HG03354 (cell line): ENCODE measurements around the gene GRB10.
"Not testable (repeated sequence)": the region's sequence is repeated elsewhere in the genome, so short reads cannot be mapped to it uniquely, and the experiment has no call there.

Source experiments
- ATAC-seq: cut with Tn5 transposase; IDR thresholded peaks from one replicate; pipeline ENCODE4 v1.9.1; 2021; ENCODE audit warnings: mild to moderate bottlenecking; ENCODE audit not compliant: unreplicated experiment, poor library complexity, severe bottlenecking

The GRB10 gene

DNA sequence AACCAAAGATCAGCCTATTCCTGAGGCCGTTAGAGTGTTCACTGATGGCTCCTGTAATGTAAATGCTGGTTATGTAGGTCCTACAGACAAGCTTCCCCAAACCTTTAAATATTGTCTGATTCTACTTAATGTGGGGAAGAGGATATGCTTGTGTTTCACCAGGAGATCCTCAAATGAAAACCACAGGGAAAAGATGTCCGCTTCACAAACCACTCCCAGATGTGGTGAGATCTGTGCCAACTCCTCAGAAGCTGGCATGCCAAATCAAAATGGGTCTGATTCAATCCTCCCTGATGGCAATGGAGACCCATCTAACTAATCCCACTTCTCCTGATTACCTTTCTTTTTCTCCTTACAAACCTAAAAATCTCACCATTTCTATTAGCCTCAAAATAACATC is 202.0 kb downstream of the GRB10 start:
- ATAC-seq = not testable (repeated sequence)

DNA sequence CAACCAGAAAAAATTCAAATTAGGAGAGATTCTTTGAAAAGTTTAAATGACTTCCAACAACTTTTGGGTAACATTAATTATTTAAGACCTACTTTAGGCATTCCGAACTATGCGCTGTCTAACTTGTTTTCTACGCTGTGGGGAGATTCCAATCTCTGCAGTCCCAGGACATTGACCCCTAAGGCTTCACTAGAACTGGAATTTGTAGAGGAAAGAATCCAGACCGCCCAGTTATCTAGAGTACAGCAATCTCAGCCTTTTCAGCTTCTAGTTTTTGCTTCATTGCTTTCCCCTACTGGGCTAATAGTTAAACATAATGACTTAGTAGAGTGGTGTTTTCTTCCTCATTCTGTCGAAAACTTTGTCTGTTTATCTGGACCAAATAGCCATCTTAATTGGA is 202.6 kb downstream of the GRB10 start:
- ATAC-seq = no peak

GRCh38 chr7:50578105-50578504 is 204.6 kb downstream of the GRB10 start:
- ATAC-seq = not testable (repeated sequence)

DNA sequence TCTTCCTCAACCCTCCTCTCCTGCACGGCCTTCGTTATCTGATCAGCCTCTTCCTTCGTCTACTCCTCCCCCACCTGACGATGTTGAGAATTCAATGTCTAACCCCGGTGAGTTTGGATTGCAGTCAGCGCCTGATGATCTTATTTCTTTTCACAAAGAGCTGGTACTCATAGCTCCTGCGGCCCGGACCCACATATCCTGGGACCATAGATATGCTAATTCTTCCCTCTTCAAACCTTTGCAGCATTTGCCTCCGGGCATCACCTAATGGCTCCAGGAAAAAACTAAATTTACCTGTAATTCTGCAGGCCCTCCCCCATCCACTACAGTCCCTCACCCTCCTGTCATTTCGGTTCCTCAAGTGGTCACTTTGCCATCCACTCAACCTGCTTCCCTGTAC is 205.1 kb downstream of the GRB10 start:
- no peak for ATAC-seq

DNA sequence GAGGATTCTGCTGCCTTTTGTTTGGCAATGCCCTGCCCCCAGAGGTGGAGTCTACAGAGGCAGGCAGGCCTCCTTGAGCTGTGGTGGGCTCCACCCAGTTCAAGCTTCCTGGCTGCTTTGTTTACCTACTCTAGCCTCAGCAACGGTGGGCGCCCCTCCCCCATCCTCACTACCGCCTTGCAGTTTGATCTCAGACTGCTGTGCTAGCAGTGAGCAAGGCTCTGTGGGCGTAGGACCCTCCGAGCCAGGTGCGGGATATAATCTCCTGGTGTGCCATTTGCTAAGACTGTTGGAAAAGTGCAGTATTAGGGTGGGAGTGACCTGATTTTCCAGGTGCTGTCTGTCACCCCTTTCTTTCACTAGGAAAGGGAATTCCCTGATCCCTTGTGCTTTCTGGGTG is 206.3 kb downstream of the GRB10 start:
- not testable (repeated sequence) for ATAC-seq

- ATAC-seq = no peak
Measured at GRCh38 chr7:50567715-50568261, 214.9 kb downstream of the GRB10 start.

GRCh38 chr7:50565977-50566376 is 216.7 kb downstream of the GRB10 start:
- no peak for ATAC-seq

DNA sequence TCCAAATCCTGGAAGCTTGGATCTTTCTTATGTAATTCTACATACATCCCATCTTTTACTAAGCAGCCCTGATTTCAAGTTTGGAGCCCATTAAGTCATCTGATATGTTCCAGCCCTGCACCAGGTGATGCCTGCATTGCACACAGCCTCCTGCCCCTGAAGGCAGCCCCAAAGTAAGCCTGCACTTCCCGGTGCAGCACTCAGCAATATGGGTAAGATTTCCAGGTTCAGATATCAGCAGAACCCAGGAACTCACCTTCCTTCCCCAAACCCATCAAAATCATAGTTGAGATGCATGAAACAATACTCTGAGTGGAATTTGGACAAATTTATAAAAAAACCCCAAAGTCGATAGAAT is 217.2 kb downstream of the GRB10 start:
- ATAC-seq = no peak

- ATAC-seq = no peak
Measured at GRCh38 chr7:50564640-50565558, 217.8 kb downstream of the GRB10 start, which contains the start of gene DDC. TSS of gene DDC (minus strand) at chr7:50565405. CDS start at chr7:50544085, 21,320 bp downstream.

DNA sequence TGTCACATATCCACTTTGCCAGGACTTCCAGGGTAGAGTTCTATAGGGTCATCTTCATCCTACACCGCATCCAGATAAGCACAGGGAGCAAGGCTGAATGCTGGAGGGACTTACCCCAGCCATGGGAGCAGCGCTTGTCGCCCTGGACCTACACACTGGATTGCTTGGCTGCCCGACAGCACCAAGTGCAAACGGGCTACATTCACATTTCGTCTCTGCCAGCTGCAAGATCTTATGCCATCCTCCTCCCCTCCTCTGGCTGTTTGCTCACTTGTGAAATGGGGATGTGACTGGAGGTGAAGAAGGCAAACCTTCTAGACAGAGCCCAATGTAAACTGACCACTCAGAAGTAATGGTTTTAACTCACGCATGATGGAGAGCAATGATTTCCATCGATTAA is 218.5 kb downstream of the GRB10 start:
- ATAC-seq = no peak

DNA sequence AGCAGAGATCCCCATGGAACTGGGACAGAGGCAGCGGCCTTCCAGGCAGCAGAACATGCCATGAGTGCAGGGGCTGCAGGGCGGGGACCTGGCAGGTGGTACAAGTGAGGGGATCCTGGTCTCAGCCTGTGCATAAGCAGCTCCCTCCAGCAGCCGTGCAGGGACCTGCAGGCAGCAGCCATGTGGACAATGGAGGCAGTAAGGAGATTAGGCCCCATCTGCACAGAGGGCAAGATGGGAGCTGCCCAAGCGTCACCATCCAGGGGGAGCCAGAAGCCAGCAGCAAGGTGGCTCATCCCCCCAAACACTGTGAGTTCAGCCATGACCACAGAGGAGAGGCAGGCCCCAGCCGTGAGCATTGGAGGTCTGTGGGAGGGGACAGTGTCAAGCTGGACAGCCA is 220.6 kb downstream of the GRB10 start:
- ATAC-seq = no peak

DNA sequence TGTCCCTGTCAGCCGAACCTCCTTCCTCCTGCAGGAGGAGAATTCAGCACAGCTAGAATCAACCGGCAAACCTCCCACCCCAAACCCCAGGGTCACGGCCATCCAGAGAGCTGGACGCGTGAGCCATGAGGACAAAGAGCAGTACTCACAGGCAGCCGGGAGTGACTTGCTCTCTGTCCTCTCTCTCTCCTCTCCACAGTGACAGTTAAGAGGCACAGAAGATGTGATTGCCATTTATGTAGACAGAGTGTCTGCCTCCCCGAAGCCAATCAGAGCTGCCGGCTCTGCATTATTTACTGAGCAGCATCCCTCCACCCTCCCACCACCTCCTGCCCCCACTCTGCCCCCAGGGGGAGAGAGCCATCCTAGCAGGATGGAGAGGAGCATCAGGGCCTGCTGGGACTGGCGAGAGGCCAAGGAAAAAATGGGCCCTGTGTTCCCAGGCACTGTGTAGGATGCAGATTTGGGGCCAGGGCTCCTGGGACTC is 221.8 kb downstream of the GRB10 start:
- ATAC-seq = no peak

GRCh38 chr7:50559881-50560280 is 222.8 kb downstream of the GRB10 start:
- no peak for ATAC-seq

DNA sequence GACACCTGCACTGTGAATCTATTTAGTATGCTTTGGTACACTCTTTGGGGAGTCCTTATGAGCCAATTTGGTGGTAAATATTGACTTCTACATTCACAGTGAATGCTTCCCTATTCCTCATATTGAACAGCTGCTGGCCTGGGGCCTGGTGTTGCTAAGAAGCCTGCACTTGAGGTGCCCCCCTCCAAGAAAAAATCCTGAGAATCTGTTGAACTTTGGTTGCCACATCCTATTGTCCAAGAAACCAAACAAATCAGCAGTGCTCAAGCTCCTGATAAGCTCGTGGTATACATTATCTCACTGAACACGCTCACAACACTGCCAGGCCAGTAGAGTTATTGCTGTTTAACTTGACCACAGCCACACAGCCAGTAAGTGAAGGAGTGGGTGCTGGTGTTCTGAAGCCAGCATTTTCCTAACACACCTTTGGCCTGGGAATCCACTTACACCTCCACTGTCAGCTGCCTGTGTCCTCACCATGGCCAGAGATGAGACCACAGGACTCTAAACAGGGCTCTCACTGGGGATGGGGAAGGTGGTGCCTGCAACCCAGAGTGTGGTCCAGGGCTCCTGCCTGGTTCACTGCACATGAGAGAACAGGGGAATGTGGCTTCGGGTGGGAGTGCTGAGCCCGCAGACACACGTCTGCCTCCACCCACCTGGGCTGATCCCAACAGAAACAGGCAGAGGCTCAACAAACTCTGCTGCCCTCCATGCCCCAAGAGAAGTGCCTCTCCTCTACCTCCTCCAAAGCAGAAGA is 224.2 kb downstream of the GRB10 start:
- ATAC-seq = no peak

DNA sequence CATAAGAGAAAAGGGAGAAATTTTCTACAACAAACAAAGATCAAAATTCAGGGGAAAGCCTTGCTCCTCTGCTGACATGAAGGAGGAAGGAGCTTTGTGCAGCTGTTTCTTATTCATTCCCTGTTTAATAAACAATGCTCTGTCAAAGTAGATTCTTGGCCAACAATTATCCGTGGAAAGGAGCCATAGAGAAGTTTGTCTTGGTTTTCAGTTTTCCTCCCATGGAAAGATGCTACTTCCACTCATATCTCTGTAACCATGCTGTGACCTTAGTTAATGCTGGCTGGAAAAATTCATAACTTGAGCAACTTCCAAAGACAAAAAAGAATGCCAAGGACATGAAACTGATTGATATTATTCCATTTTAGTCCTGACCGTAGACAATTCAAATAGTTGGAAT is 225.6 kb downstream of the GRB10 start:
- ATAC-seq = no peak

- no peak for ATAC-seq
Measured at GRCh38 chr7:50556247-50556991, 226.3 kb downstream of the GRB10 start.

DNA sequence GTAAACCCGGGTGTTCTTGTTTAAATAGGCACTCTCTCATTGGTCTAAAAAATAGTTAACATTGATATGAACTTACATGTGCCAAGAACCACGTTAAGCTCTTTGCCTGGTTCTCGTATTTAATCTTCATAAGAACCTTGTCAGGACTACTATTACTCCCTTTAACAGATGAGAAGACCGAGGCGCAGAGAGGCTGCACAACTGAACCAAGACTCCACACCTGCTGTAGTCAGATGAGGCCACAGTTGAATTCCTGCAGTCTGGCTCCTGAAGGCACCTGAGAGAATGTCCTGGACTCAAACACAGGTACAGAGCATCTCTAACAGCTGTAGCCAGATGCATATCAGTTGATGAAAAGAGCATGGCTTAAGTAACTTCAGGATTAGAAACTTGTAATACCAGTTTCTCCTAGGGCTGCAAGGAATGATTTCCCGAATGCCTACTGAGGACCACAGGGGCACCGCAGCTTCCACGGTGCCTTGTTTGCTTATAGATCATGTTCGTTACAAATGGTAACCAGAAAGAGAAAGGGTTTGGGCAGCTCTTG is 227.0 kb downstream of the GRB10 start:
- no peak for ATAC-seq

DNA sequence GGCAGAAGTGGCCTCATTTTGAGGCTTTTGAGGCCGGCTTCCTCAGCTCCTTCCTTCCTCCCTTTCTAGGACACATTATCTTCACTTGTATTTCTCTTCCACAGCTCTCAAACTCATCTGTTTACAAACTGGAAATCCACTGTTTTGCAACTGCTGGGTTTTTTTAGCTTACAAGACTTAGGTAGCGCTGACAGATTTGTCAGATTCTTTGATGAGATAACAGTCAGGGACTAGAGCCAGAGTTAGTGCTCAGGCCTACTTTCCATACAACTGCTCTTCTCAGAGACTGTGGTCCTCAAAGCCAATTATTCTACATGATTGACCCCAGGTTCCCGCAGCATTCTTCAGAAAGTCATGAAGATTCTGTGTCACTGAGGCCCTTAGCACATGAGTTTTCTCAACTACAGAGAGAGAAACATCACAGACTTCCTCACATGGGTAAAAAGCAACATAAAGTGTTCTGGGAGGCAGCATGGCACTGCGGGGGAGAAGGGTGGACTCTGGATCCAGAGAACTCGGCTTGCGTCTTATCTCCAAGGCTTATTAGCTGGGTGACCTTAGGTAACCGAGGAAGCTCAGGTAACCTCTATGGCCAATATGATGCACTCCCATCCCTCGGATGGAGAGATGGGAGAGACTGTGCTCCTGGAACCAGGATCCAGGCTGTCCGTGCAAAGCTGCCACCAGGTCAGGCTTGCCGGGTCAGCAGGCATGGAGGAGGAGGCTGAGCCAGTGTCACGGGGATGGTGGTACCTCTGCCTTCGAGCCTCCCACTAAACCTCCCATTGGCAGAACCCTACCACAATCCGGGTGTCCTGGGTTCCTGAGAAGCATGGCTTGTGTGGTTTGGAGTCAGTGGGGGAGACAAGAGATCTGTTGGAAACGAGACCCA is 228.0 kb downstream of the GRB10 start:
- no peak for ATAC-seq

GRCh38 chr7:50553973-50554372 is 228.7 kb downstream of the GRB10 start:
- ATAC-seq = no peak
